ENCODE results near the gene SPON1.

The SPON1 gene

DNA sequence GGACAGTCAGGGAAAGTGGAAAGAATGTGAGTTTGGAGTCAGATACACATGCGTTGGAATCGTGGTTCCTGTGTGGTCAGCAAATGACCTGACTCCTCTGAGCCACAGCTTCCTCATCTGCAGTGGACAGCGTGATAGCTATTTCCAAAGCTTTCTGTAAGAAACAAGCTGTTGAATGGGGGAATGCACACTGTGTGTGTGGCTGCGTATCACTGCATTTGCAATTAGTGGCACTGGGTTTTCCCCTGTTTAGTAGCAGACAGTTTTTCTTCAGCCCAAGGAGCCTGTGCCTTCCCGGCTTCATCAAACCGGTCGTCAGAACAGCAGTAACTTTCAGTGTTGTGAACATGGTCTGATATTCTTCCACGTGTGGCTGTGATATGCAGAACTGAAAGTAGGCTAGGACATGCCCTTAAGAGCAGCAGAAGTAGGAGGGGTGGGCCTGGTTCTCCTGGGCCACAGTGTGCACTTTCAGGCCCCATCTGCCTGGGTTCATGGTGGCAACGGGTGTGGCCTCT, 275.0 kb downstream of the SPON1 start:
- no peak overlapping the region for H3K4me3 ChIP-seq (ENCODE audit: low read depth, low read length)
- TF ChIP-seq, protein P1, sequence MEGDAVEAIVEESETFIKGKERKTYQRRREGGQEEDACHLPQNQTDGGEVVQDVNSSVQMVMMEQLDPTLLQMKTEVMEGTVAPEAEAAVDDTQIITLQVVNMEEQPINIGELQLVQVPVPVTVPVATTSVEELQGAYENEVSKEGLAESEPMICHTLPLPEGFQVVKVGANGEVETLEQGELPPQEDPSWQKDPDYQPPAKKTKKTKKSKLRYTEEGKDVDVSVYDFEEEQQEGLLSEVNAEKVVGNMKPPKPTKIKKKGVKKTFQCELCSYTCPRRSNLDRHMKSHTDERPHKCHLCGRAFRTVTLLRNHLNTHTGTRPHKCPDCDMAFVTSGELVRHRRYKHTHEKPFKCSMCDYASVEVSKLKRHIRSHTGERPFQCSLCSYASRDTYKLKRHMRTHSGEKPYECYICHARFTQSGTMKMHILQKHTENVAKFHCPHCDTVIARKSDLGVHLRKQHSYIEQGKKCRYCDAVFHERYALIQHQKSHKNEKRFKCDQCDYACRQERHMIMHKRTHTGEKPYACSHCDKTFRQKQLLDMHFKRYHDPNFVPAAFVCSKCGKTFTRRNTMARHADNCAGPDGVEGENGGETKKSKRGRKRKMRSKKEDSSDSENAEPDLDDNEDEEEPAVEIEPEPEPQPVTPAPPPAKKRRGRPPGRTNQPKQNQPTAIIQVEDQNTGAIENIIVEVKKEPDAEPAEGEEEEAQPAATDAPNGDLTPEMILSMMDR (IDR thresholded peaks at IDR 0.05; ENCODE audit: borderline replicate concordance, insufficient read depth, low read depth, low read length), result no peak

DNA sequence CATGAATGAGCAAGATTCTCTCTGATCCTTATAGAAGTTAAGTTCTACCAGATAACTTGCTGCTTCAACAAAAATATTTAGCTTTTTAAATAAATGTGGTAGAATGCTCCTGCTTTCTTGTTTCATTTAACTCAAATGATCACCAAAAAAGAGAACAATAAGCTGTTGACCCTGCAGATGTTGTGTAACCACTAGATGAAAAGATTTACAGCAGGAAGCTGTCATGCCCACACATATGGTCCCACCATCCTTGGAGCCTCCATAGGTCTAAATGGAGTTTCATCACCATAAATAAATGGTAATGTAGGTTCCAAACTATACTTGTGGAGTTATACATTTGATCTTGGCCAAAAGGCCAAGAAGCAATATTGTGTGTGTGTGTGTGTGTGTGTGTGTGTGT, 277.7 kb downstream of the SPON1 start:
- TF ChIP-seq, protein P1 (IDR thresholded peaks at IDR 0.05; ENCODE audit: borderline replicate concordance, insufficient read depth, low read depth, low read length), result no peak
- H3K4me3 ChIP-seq (ENCODE audit: low read depth, low read length), result no peak overlapping the region

DNA sequence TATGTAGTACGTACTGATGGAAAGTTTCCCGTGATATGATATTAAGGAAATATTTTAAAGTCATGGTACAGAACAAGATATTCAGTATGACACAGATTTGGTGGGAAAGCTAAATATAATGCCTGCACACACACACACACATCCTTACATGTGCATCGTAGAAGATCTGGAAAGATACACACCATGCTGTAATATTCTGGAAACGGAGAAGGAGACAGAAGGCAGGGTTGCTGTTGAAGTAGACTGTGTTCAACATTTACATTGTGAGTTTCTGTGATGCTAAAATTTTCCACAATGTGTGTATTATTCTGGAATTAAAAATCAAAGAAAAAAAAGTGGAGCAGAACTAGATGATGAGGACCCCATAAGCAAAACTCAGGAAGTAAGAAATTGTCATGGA, 278.4 kb downstream of the SPON1 start:
- TF ChIP-seq, protein P1 (IDR thresholded peaks at IDR 0.05; ENCODE audit: borderline replicate concordance, insufficient read depth, low read depth, low read length), result no peak

DNA sequence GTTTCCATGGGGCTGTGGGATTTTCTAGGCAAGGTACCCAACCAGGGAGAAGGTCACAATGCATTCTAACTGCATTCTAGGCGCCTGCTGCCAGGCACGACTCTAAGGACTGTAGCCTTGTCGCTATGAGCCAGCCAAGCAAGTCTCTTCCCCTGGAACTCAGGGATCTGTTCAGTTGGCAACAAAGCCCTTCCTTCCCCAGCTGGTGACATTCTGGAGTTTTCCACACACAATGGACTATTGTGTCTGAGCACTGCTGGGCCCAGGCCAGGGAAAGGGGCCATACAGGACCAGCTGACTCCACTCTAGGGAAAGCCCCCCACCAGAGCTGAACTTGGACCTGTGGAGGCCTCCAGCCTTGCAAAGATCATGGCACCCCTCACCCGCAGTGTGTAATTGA, 279.7 kb downstream of the SPON1 start:
- TF ChIP-seq, protein P1 (IDR thresholded peaks at IDR 0.05; ENCODE audit: borderline replicate concordance, insufficient read depth, low read depth, low read length), result no peak
- H3K4me3 ChIP-seq (ENCODE audit: low read depth, low read length), result no peak overlapping the region

More for the DNA sequence above, 278.4 kb downstream of the SPON1 start:
- H3K4me3 ChIP-seq (ENCODE audit: low read depth, low read length), result no peak overlapping the region

DNA sequence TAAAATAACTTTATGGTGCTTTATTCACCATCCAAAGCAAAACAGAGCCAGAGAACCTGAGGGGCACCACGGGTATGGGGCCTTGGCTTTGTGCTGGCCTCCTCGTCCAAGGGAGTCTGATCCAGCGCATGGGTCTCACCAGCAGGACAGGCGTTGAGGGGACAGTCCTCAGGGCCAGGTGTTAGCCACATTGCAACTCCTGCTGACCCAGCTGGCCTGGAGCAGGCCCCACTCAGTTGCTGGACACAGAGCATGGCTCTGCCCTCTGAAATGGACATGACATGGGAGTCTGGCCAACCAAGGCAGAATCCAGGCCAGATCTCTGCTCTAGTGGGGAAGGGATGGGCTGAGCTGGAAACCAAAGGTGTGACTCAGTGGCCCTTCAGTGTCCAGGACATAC, 280.2 kb downstream of the SPON1 start:
- H3K4me3 ChIP-seq (ENCODE audit: low read depth, low read length), result no peak overlapping the region
- TF ChIP-seq, protein P1 (IDR thresholded peaks at IDR 0.05; ENCODE audit: borderline replicate concordance, insufficient read depth, low read depth, low read length), result no peak

DNA sequence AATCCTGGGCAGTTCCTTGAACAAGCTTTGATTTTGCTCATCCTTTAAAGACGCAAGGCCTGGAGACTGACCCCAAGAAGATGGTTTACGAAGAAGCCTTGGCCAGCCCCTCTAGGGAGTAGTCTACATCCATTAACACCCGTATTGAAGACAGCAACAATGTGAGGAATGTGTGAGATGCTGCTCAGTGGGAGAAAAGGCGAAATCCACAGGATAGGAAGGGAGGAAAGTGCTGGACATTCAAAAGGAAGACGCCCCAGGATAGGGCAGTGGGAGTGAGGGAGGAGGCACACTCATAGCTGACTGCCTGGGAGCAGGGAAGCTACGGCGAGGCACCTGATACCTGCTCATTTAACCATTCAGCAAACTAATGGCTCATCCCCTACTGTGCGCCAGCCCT, 282.4 kb downstream of the SPON1 start:
- TF ChIP-seq, protein P1 (IDR thresholded peaks at IDR 0.05; ENCODE audit: borderline replicate concordance, insufficient read depth, low read depth, low read length), result no peak
- no peak overlapping the region for H3K4me3 ChIP-seq (ENCODE audit: low read depth, low read length)

DNA sequence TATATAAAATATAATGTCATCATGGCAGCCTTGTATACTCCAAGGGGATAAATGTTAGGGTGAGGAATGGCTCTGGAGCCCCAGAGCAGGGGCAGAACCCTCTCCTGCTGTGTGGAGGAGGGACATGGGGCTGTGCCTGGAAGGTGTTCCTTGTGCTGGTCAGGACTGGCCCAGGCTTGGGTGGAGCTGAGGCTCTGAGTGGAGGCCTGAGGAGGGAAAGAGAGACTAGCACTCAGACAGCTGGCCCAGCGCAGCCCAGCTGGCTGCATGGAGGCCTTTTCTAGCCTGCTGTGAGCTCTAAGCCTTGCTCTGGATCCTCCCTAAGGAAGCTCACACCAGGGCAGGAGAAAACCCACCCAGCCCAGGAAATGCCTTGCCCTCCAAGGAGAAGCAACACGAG, 282.9 kb downstream of the SPON1 start:
- TF ChIP-seq, protein P1 (IDR thresholded peaks at IDR 0.05; ENCODE audit: borderline replicate concordance, insufficient read depth, low read depth, low read length), result no peak
- no peak overlapping the region for H3K4me3 ChIP-seq (ENCODE audit: low read depth, low read length)

Data from GM12875 (cell line).